Right atrium auricular region (tissue), 2 donors: ENCODE data around the gene ENPP1. TPM values are rescaled to one million over a fixed set of nuclear protein-coding genes. Genes with fewer than 3 reads are reported as not detected.

Source experiments
- DNase-seq: peaks from one replicate; pipeline ENCODE4 v3.0.0-alpha.2; 2019; ENCODE audit warnings: low spot score
- H3K27ac ChIP-seq, 2 donors: fragments of 200-600 bp; sonication (generic); 1 replicate in 1 of 2; 2 replicates in 1 of 2; pipeline ENCODE4 v1.5.1; 2016 to 2019
- H3K27me3 ChIP-seq, 2 donors: fragments of 200-600 bp; sonication (generic); one replicate each; pipeline versions ENCODE4 v1.5.1 to v1.6.0; 2017 to 2019
- H3K36me3 ChIP-seq: fragments of 200-600 bp; sonication (generic); one replicate; pipeline ENCODE4 v1.5.1; 2016
- H3K4me1 ChIP-seq, 2 donors: fragments of 200-600 bp; sonication (generic); one replicate each; pipeline versions ENCODE4 v1.5.1 to v1.6.0; 2017 to 2019
- H3K4me3 ChIP-seq, 2 donors: fragments of 200-600 bp; sonication (generic); 1 replicate in 1 of 2; 2 replicates in 1 of 2; pipeline ENCODE4 v1.5.1; 2017 to 2019; ENCODE audit warnings: mild to moderate bottlenecking in 1 of 2, moderate library complexity in 1 of 2
- H3K9me3 ChIP-seq, 2 donors: fragments of 200-600 bp; sonication (generic); one replicate each; pipeline ENCODE4 v1.5.1; 2019
- total RNA-seq, 2 donors: library from RNA; depleted of rRNA; stranded (reverse); fragments of >200 nt; gene quantifications; one replicate each; pipeline ENCODE4 v1.1.0, GENCODE V29; 2016
- TF ChIP-seq, protein P1 (sequence below), 2 donors: fragments of 200-600 bp; sonication (generic); IDR thresholded peaks; one replicate each; pipeline ENCODE4 v1.5.1; 2019; ENCODE audit warnings: antibody characterized with exemption in 2 of 2

ENPP1 gene
- total RNA-seq, 2 donors from 2014 or later, result 3.4 to 5.5 TPM

DNA sequence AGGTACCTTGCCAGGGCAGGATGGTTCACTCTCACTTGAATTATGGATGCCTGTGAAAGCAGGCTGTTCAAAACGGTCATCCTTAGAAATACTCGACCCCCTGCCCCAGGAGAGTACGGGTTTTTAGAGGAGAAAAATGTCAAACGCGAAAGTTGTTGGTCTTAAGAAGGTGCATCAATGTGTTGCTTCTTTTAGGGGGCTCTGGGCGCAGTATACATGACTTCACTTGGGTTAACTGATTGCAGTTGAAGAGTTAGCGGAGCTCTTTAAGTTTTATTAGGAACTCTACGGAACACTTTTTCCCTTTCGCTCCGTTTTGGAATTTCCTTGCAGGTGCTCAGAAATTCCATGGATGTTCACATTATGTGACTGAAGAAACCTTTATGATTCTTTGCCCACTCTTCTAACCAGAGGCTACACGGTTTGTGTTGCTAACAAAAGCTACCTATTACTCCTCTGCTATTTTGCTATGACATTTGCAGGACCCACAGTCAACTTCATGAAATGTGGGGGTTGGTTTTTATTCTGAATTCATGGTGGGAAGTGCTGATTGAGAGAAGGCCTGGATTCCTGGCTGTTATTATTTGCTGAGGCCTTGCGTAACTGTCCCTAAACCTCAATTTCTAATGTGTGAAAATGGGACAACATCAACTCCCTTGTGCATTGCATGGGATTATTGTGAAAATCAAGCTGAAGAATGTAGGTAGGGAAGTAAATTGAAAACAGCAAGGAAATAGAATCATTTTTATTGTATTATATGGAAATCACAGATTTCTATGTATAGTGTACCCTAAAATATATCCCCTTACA lies 845 bp downstream of the ENPP1 start:
- Histone ChIP-seq H3K9me3 (no peaks in the 10 kb centered on the region), H3K27ac (peak overlapping the region; percentile 72 to 86), H3K36me3 (no peaks in the 10 kb centered on the region), H3K27me3 (no peaks in the 10 kb centered on the region), H3K4me3 (peak overlapping the region; percentile 70 to 73), H3K4me1 (peaks cover 0 to 12% of the 10 kb centered on the region in 2 donors)
- DNase-seq, result no peak
- TF ChIP-seq, protein P1, sequence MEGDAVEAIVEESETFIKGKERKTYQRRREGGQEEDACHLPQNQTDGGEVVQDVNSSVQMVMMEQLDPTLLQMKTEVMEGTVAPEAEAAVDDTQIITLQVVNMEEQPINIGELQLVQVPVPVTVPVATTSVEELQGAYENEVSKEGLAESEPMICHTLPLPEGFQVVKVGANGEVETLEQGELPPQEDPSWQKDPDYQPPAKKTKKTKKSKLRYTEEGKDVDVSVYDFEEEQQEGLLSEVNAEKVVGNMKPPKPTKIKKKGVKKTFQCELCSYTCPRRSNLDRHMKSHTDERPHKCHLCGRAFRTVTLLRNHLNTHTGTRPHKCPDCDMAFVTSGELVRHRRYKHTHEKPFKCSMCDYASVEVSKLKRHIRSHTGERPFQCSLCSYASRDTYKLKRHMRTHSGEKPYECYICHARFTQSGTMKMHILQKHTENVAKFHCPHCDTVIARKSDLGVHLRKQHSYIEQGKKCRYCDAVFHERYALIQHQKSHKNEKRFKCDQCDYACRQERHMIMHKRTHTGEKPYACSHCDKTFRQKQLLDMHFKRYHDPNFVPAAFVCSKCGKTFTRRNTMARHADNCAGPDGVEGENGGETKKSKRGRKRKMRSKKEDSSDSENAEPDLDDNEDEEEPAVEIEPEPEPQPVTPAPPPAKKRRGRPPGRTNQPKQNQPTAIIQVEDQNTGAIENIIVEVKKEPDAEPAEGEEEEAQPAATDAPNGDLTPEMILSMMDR (IDR thresholded peaks at IDR 0.05), result no peak

DNA sequence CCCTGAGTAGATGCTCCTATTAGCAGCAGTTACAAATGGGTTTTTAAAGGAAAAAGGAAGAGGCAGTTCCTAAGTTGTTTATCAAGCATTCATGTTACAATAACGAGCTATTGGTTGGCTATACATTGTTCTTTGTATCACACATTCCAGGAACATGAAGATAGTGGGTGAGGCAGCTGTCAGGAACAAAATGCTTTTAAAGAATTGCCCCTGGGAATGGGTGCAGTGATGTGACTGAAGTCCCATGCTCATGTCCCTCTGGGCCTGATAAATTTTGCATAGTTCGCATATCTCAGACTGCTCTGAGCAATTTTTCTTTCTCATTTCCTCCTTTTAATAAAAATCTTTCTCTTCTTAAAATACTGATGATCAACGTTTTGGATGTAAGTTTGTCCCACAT lies 3.7 kb downstream of the ENPP1 start:
- Histone ChIP-seq H3K4me1 (peaks cover 0 to 12% of the 10 kb centered on the region in 2 donors), H3K27me3 (no peaks in the 10 kb centered on the region), H3K27ac (no peak overlapping the region), H3K9me3 (no peaks in the 10 kb centered on the region), H3K36me3 (no peaks in the 10 kb centered on the region), H3K4me3 (no peak overlapping the region)
- TF ChIP-seq, protein P1 (IDR thresholded peaks at IDR 0.05), result no peak
- no peak for DNase-seq

DNA sequence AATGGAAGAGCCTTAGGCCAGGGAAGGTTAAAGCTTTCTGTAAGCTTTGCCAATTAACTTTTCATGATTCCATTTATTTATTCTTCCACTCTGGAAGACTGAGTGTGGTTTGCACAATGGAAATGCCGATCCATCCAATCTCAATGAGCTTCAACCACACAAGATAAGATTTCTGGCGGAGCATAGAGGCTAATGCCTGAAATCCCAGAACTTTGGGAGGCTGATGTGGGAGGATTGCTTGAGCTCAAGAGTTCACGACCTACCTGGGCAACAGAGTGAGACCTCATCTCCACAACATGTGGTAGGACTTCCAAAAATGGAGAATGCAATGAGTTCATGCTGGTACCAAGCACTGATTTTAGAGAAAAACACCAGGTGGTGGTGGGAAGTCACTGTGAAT lies 6.2 kb downstream of the ENPP1 start:
- no peak for DNase-seq
- TF ChIP-seq, protein P1 (IDR thresholded peaks at IDR 0.05), result no peak
- Histone ChIP-seq H3K36me3 (no peaks in the 10 kb centered on the region), H3K27me3 (no peaks in the 10 kb centered on the region), H3K27ac (no peak overlapping the region), H3K9me3 (no peaks in the 10 kb centered on the region), H3K4me3 (no peak overlapping the region), H3K4me1 (no peaks in the 10 kb centered on the region)

DNA sequence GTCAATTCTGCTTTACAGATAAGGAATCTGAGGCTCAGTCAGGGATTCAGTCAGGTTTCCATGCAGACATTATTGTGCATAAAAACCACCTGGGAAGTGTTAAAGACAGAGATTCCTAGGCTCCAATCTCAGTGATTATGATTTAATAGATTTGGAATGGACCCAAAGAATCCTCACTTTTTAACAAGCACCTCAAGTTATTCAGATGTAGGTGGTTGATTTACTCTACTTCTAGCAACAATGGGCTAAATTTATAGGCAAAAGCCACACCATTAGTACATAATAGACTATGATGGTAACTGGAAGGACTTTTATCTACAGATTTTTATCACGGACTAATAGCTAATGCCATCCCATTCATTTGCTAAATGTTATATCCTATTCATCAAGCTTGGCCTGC lies 9.0 kb downstream of the ENPP1 start:
- H3K27ac ChIP-seq, result no peak overlapping the region
- H3K27me3 ChIP-seq, result no peaks in the 10 kb centered on the region
- TF ChIP-seq, protein P1 (IDR thresholded peaks at IDR 0.05), result no peak
- DNase-seq, result no peak
- H3K4me1 ChIP-seq, result peaks cover 0 to 10% of the 10 kb centered on the region in 2 donors
- no peaks in the 10 kb centered on the region for H3K36me3 ChIP-seq
- no peak overlapping the region for H3K4me3 ChIP-seq
- no peaks in the 10 kb centered on the region for H3K9me3 ChIP-seq

DNA sequence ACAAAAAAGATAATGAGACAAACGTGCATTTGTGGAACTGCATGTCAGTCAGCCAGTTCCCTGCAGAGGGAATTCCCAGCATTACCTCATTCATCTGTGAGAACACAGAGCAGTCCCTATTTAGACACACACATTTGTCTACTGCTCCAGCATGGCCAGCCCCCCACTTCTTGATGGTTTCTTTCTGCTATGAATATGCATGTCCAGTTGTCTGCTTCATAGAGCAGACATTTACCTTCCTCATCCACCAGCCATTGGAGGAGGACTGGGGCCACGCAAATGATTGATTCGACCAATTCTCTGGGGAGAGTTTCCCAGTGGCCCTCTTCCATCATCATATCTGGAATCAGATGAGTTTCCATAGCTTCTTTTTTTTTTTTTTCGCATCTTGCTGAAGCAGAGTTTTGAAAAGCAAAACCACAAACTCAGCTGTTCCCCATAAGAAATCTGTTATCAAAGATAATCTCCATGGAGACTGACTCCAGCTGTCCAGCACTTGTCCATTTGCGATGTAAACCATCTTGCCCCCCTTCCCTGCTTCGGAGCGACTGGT lies 11.8 kb downstream of the ENPP1 start:
- DNase-seq, result no peak
- Histone ChIP-seq H3K9me3 (no peaks in the 10 kb centered on the region), H3K4me1 (peaks cover 2 to 10% of the 10 kb centered on the region in 2 donors), H3K27ac (no peak overlapping the region), H3K4me3 (no peak overlapping the region), H3K36me3 (no peaks in the 10 kb centered on the region), H3K27me3 (no peaks in the 10 kb centered on the region)
- TF ChIP-seq, protein P1 (IDR thresholded peaks at IDR 0.05), result no peak
